ENCODE measurements around the gene IQSEC1. TPM values are rescaled to one million over a fixed set of nuclear protein-coding genes. Genes with fewer than 3 reads are reported as not detected.
A peak's percentile ranks its signal among the peaks of the same experiment; 100 is the strongest.

IQSEC1 gene
- total and polyA plus RNA-seq, 2 experiments from 2014 or later = 21.2 to 24.7 TPM

- Histone ChIP-seq H3K9me3 (ENCODE audit: low read depth) (no peaks in the 10 kb centered on the region), H3K36me3 (replicated peaks; ENCODE audit: insufficient read depth, low read depth) (no peaks in the 10 kb centered on the region), H4K20me1 (ENCODE audit: insufficient read depth, poor library complexity, severe bottlenecking) (no peaks in the 10 kb centered on the region), H2AFZ (no peak overlapping the region), H3K4me3 (no peak overlapping the region), H3K79me2 (peaks cover 7% of the 10 kb centered on the region), H3K9me2 (replicated peaks; ENCODE audit: insufficient read depth) (no peaks in the 10 kb centered on the region), H3K4me2 (no peak overlapping the region), H3K27ac (no peak overlapping the region), H3K4me1 (ENCODE audit: insufficient read depth) (peaks cover 8% of the 10 kb centered on the region), H3K27me3 (no peaks in the 10 kb centered on the region)
- 88% methylated on average over 6 of the region's 6 CpGs for WGBS (ENCODE audit: low lambda C conversion rate, missing lambda C conversion rate)
- no peak for DNase-seq (ENCODE audit: low spot score)
- TF ChIP-seq EZH2 (IDR thresholded peaks at IDR 0.05; ENCODE audit: borderline replicate concordance) = no peak
- TF ChIP-seq, protein P1, sequence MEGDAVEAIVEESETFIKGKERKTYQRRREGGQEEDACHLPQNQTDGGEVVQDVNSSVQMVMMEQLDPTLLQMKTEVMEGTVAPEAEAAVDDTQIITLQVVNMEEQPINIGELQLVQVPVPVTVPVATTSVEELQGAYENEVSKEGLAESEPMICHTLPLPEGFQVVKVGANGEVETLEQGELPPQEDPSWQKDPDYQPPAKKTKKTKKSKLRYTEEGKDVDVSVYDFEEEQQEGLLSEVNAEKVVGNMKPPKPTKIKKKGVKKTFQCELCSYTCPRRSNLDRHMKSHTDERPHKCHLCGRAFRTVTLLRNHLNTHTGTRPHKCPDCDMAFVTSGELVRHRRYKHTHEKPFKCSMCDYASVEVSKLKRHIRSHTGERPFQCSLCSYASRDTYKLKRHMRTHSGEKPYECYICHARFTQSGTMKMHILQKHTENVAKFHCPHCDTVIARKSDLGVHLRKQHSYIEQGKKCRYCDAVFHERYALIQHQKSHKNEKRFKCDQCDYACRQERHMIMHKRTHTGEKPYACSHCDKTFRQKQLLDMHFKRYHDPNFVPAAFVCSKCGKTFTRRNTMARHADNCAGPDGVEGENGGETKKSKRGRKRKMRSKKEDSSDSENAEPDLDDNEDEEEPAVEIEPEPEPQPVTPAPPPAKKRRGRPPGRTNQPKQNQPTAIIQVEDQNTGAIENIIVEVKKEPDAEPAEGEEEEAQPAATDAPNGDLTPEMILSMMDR (IDR thresholded peaks at IDR 0.05; ENCODE audit: poor library complexity) = no peak
- TF ChIP-seq EZH2phosphoT487 (IDR thresholded peaks at IDR 0.05; ENCODE audit: low read depth, severe bottlenecking, unreplicated experiment) = no peak
These were observed 88.1 kb downstream of the IQSEC1 start for GRCh38 chr3:12985148-12985547.

DNA sequence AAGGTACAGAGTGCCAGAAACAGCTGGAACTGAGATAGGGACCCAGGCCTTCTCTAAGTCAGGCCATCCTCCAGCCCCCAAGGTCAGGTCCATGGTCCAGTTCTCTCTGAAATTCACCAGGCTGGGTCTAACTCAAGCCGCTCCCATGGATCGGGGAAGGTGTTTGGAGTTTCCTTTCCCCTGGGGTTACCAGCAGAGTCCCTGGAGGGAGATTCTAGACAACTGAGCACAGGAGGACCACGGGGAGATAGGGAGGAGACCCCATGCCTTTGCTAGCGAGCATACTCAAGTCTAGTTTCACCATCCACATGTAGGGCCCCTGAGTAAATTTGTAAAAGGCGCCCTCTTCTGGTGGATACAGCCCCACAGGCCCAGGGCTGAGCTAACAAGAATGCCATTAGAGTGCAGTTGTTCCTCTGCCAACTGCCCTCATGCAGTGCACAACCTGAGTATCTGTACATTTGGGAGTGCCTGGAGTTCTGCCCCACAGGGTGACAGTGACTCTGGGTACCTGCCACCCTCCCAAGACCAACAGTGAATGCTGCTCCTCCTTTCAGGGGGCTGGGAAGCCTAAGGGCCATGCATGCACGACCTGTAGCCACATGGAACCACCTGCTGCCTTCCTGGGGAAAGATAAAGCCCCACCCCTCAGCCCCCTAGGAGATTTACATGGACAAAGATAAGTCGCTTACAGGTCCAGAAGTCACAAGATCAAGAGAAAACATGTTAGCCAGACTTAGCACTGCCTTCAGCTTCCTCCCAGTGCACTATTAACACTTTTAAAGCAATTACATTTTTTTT lies 89.0 kb downstream of the IQSEC1 start:
- no peaks in the 10 kb centered on the region for H3K9me3 ChIP-seq (ENCODE audit: low read depth)
- H2AFZ ChIP-seq = no peak overlapping the region
- H3K4me1 ChIP-seq (ENCODE audit: insufficient read depth) = peaks cover 8% of the 10 kb centered on the region
- no peaks in the 10 kb centered on the region for H3K27me3 ChIP-seq
- no peak overlapping the region for H3K4me3 ChIP-seq
- H3K79me2 ChIP-seq = peaks cover 7% of the 10 kb centered on the region
- no peak for TF ChIP-seq EZH2phosphoT487 (IDR thresholded peaks at IDR 0.05; ENCODE audit: low read depth, severe bottlenecking, unreplicated experiment)
- TF ChIP-seq EZH2 (IDR thresholded peaks at IDR 0.05; ENCODE audit: borderline replicate concordance) = no peak
- TF ChIP-seq, protein P1 (IDR thresholded peaks at IDR 0.05; ENCODE audit: poor library complexity) = peak; percentile 76
- H3K27ac ChIP-seq = no peak overlapping the region
- 49% methylated on average over 7 of the region's 7 CpGs for WGBS (ENCODE audit: low lambda C conversion rate, missing lambda C conversion rate)
- peak; percentile 81 for DNase-seq (ENCODE audit: low spot score)
- no peaks in the 10 kb centered on the region for H3K9me2 ChIP-seq (replicated peaks; ENCODE audit: insufficient read depth)
- H3K36me3 ChIP-seq (replicated peaks; ENCODE audit: insufficient read depth, low read depth) = no peaks in the 10 kb centered on the region
- no peak overlapping the region for H3K4me2 ChIP-seq
- H4K20me1 ChIP-seq (ENCODE audit: insufficient read depth, poor library complexity, severe bottlenecking) = no peaks in the 10 kb centered on the region

- H3K4me3 ChIP-seq = no peak overlapping the region
- peaks cover 8% of the 10 kb centered on the region for H3K4me1 ChIP-seq (ENCODE audit: insufficient read depth)
- no peak for DNase-seq (ENCODE audit: low spot score)
- H3K9me2 ChIP-seq (replicated peaks; ENCODE audit: insufficient read depth) = no peaks in the 10 kb centered on the region
- TF ChIP-seq, protein P1 (IDR thresholded peaks at IDR 0.05; ENCODE audit: poor library complexity) = no peak
- TF ChIP-seq EZH2 (IDR thresholded peaks at IDR 0.05; ENCODE audit: borderline replicate concordance) (no peak), EZH2phosphoT487 (IDR thresholded peaks at IDR 0.05; ENCODE audit: low read depth, severe bottlenecking, unreplicated experiment) (no peak)
- H3K79me2 ChIP-seq = peaks cover 3% of the 10 kb centered on the region
- no peaks in the 10 kb centered on the region for H3K9me3 ChIP-seq (ENCODE audit: low read depth)
- no peak overlapping the region for H2AFZ ChIP-seq
- H3K4me2 ChIP-seq = no peak overlapping the region
- no peaks in the 10 kb centered on the region for H4K20me1 ChIP-seq (ENCODE audit: insufficient read depth, poor library complexity, severe bottlenecking)
- H3K36me3 ChIP-seq (replicated peaks; ENCODE audit: insufficient read depth, low read depth) = no peaks in the 10 kb centered on the region
- 97% methylated on average over 9 of the region's 9 CpGs for WGBS (ENCODE audit: low lambda C conversion rate, missing lambda C conversion rate)
- no peaks in the 10 kb centered on the region for H3K27me3 ChIP-seq
- H3K27ac ChIP-seq = no peak overlapping the region
These were observed 89.9 kb downstream of the IQSEC1 start for GRCh38 chr3:12983319-12983718.

All from hepatocyte (in vitro differentiated cells).